Measurements from ENCODE around the gene MMP21.

DNA sequence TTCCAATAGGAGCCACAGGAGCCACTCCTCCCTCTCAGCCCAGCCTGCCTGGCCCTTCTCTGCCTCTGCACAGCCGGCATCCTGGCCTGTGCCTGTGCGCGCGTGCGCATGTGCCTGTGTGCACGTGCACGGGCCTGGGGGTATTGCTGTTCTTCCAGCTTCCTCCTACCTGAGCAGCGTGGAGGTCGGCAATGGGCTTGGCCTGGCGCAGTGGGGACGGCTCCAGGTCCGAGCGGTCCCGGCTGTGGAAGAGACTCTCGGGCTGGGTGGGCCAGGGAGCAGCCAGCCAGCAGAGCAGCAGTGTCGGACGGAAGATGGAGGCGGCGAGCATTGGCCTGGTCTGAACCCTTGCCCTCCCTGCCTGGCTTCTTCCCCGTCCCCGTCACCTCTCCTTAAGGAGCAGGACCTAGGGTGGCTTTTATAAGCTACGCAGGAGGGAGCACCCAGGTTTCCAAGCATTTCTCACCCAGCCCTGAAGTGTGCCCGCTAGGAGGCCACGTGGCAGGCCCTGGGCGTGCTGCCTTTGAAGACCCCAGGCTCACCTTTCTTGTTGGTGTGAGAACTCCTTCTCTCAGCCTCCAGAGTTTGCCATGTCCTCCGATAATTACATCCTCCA is at the start of gene MMP21:
- no peak for TF ChIP-seq POLR2A (IDR thresholded peaks at IDR 0.05)
- TF ChIP-seq, protein P1, sequence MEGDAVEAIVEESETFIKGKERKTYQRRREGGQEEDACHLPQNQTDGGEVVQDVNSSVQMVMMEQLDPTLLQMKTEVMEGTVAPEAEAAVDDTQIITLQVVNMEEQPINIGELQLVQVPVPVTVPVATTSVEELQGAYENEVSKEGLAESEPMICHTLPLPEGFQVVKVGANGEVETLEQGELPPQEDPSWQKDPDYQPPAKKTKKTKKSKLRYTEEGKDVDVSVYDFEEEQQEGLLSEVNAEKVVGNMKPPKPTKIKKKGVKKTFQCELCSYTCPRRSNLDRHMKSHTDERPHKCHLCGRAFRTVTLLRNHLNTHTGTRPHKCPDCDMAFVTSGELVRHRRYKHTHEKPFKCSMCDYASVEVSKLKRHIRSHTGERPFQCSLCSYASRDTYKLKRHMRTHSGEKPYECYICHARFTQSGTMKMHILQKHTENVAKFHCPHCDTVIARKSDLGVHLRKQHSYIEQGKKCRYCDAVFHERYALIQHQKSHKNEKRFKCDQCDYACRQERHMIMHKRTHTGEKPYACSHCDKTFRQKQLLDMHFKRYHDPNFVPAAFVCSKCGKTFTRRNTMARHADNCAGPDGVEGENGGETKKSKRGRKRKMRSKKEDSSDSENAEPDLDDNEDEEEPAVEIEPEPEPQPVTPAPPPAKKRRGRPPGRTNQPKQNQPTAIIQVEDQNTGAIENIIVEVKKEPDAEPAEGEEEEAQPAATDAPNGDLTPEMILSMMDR (IDR thresholded peaks at IDR 0.05): no peak
